AG09319 (cell line): ENCODE results near the gene FAM120B.

Source experiments
- DNase-seq: peaks from one replicate; pipeline ENCODE4 v3.0.0-alpha.2; 2010; ENCODE audit warnings: low read depth; ENCODE audit errors: extremely low read depth
- CTCF ChIP-seq: IDR thresholded peaks from 2 replicates; pipeline ENCODE4 v1.5.1; 2011; ENCODE audit warnings: low read depth, mild to moderate bottlenecking, inconsistent platforms, low read length, moderate library complexity

The FAM120B gene

GRCh38 chr6:170371588-170371987 is 65.0 kb downstream of the FAM120B start:
- DNase-seq, result no peak
- TF ChIP-seq CTCF, result no peak

GRCh38 chr6:170372380-170373325 is 66.1 kb downstream of the FAM120B start:
- no peak for DNase-seq

GRCh38 chr6:170374571-170375444 is 68.2 kb downstream of the FAM120B start:
- no peak for TF ChIP-seq CTCF
- no peak for DNase-seq

More at GRCh38 chr6:170372380-170373325, 66.1 kb downstream of the FAM120B start:
- TF ChIP-seq CTCF, result no peak

GRCh38 chr6:170375661-170376060 is 69.1 kb downstream of the FAM120B start:
- no peak for DNase-seq
- no peak for TF ChIP-seq CTCF

GRCh38 chr6:170376386-170377043 is 70.0 kb downstream of the FAM120B start:
- no peak for DNase-seq
- no peak for TF ChIP-seq CTCF

- TF ChIP-seq CTCF, result no peak
These were observed 71.9 kb downstream of the FAM120B start for GRCh38 chr6:170378502-170378901.

More at GRCh38 chr6:170378502-170378901, 71.9 kb downstream of the FAM120B start:
- no peak for DNase-seq
